Kidney epithelial cell (primary cell): ENCODE results near the gene TTLL4. TPM values are rescaled to one million over a fixed set of nuclear protein-coding genes. Genes with fewer than 3 reads are reported as not detected.

Experiments
- DNase-seq: peaks from one replicate; pipeline ENCODE4 v3.0.0-alpha.2; 2010; ENCODE audit warnings: low read depth
- H3K27me3 ChIP-seq: 2 replicates; pipeline ENCODE4 v1.6.0; 2011; ENCODE audit warnings: low read length; ENCODE audit not compliant: control insufficient read depth, insufficient read depth
- H3K36me3 ChIP-seq: 2 replicates; pipeline ENCODE4 v1.5.1; 2011; ENCODE audit warnings: low read length; ENCODE audit not compliant: control insufficient read depth, insufficient read depth
- H3K4me3 ChIP-seq: 2 replicates; pipeline ENCODE4 v1.5.1; 2011; ENCODE audit warnings: low read depth, mild to moderate bottlenecking, control low read depth, low read length
- CTCF ChIP-seq: IDR thresholded peaks from 2 replicates; pipeline ENCODE4 v1.5.1; 2011; ENCODE audit warnings: mild to moderate bottlenecking, moderate library complexity, low read length, control low read depth, inconsistent platforms; ENCODE audit not compliant: insufficient read depth, poor library complexity, severe bottlenecking
- total RNA-seq: library from RNA; depleted of rRNA; stranded (reverse); fragments of >200 nt; gene quantifications from 2 replicates; pipeline ENCODE4 v1.2.3, GENCODE V29; 2015

The TTLL4 gene
- total RNA-seq, 1 donor from 2014 or later, result 17.3 TPM

GRCh38 chr2:218710334-218710686 is 325 bp upstream of the TTLL4 start:
- no peak for TF ChIP-seq CTCF
- DNase-seq, result no peak
- H3K4me3 ChIP-seq, result peak overlapping the region; percentile 88
- H3K36me3 ChIP-seq, result no peaks in the 10 kb centered on the region
- H3K27me3 ChIP-seq, result no peaks in the 10 kb centered on the region

GRCh38 chr2:218711550-218711929 is 905 bp downstream of the TTLL4 start:
- no peak for DNase-seq
- TF ChIP-seq CTCF, result no peak

GRCh38 chr2:218713922-218714321 is 3.3 kb downstream of the TTLL4 start:
- no peak for DNase-seq
- TF ChIP-seq CTCF, result no peak
- Histone ChIP-seq H3K36me3 (no peaks in the 10 kb centered on the region), H3K4me3 (no peak overlapping the region), H3K27me3 (no peaks in the 10 kb centered on the region)

More at GRCh38 chr2:218711550-218711929, 905 bp downstream of the TTLL4 start:
- Histone ChIP-seq H3K4me3 (peak overlapping the region; percentile 88), H3K27me3 (no peaks in the 10 kb centered on the region), H3K36me3 (no peaks in the 10 kb centered on the region)

- H3K4me3 ChIP-seq, result no peak overlapping the region
- DNase-seq, result no peak
- no peaks in the 10 kb centered on the region for H3K36me3 ChIP-seq
These were observed 5.4 kb downstream of the TTLL4 start for GRCh38 chr2:218716070-218716469.

GRCh38 chr2:218717262-218717661 is 6.6 kb downstream of the TTLL4 start:
- H3K27me3 ChIP-seq, result no peaks in the 10 kb centered on the region
- DNase-seq, result no peak
- no peak overlapping the region for H3K4me3 ChIP-seq
- no peaks in the 10 kb centered on the region for H3K36me3 ChIP-seq
- no peak for TF ChIP-seq CTCF

More at GRCh38 chr2:218716070-218716469, 5.4 kb downstream of the TTLL4 start:
- TF ChIP-seq CTCF, result no peak
- no peaks in the 10 kb centered on the region for H3K27me3 ChIP-seq

- Histone ChIP-seq H3K27me3 (no peaks in the 10 kb centered on the region), H3K4me3 (no peak overlapping the region), H3K36me3 (no peaks in the 10 kb centered on the region)
- no peak for TF ChIP-seq CTCF
- DNase-seq, result no peak
These were observed 7.4 kb downstream of the TTLL4 start for GRCh38 chr2:218718058-218718457.
